Tibial artery (tissue), 4 donors: Measurements from ENCODE around the gene WNT11.

ENCODE experiments used
- DNase-seq, 2 donors: peaks; one replicate each; pipeline ENCODE4 v3.0.0-alpha.2; 2019
- H3K27ac ChIP-seq, 2 donors: fragments of 200-600 bp; sonication (generic) in 1 of 2; 1 replicate in 1 of 2; 2 replicates in 1 of 2; pipeline ENCODE4 v1.5.1; 2018 to 2019; ENCODE audit warnings: mild to moderate bottlenecking in 1 of 2
- H3K27me3 ChIP-seq, 2 donors: fragments of 200-600 bp; sonication (generic) in 1 of 2; one replicate each; pipeline versions ENCODE4 v1.5.1 to v1.6.0; 2016 to 2019
- H3K36me3 ChIP-seq, 3 donors: fragments of 200-600 bp; sonication (generic) in 2 of 3; one replicate each; pipeline ENCODE4 v1.5.1; 2016 to 2019; ENCODE audit warnings: mild to moderate bottlenecking in 2 of 3
- H3K4me1 ChIP-seq, 4 donors: fragments of 200-600 bp; sonication (generic) in 2 of 4; 1 replicate in 3 of 4; 2 replicates in 1 of 4; pipeline ENCODE4 v1.5.1; 2016 to 2019
- H3K4me3 ChIP-seq, 2 donors: fragments of 200-600 bp; sonication (generic) in 1 of 2; 1 replicate in 1 of 2; 2 replicates in 1 of 2; pipeline ENCODE4 v1.5.1; 2018 to 2019; ENCODE audit warnings: mild to moderate bottlenecking in 2 of 2
- H3K9me3 ChIP-seq, 3 donors: fragments of 200-600 bp; sonication (generic) in 1 of 3; one replicate each; pipeline ENCODE4 v1.5.1; 2016 to 2019
- intact Hi-C: fragments of 100-400 bp; cut with DNase I; formaldehyde crosslinking; loops from one replicate; pipeline ENCODE4 v1.15.0; 2023; ENCODE audit warnings: low total_unique reads
- TF ChIP-seq, protein P1 (sequence below), 2 experiments: fragments of 200-600 bp in 1 of 2; fragments of 450-650 bp in 1 of 2; IDR thresholded peaks; one replicate each; pipeline ENCODE4 v1.5.1; 2017 to 2019; ENCODE audit warnings: antibody characterized with exemption in 2 of 2, mild to moderate bottlenecking in 1 of 2, moderate library complexity in 1 of 2

Gene WNT11

DNA sequence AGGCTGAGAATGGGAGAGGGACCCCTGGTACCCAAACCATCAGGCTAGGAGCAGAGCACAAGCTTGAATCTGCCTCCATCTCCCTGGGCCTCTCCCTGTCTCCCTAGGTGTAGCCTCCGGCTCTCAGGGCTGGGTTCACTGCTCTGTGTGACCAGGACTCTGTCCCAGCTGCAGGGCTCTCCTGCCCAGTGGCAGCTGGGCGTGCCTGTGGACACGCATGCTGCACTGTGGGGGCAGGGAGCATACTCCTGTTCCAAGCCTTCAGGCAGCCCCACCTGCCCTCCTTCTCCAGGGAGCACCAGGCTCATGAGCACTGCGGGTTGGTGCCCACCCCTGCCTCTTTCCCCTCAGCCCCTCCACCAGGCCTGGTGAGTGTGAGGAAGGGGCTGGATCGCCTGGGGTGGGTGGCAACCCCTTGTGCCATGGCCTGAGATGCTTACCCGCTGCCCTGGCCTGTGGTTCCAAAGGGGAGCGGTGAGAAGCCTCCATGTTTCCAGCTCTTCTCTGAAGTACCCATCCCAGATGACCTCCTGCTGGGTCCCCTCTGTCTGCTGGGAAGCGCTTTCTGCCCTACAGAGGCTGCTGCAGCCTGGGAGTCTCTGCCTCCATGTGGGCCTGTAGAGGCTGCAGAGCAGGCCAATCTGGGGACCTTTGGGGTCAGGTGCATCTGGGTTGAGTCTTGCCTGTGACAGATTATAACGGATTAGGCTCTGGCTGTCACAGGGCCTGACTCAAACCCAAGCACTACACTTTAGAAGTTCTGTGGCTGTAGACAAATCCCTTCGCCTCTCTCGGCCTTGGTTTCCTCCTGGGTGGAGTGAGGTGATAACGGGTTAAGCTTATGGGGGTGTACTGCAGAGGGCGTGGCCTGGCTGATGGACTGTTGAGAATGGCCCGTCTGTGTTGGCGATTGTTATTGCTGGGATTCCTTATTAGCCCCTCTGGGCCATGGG, 43.7 kb downstream of the WNT11 start:
- no peak for DNase-seq
- intact Hi-C loops = no loop called here
- Histone ChIP-seq H3K27ac (no peak overlapping the region), H3K9me3 (no peaks in the 10 kb centered on the region), H3K27me3 (peaks cover 0 to 30% of the 10 kb centered on the region in 2 donors), H3K36me3 (no peaks in the 10 kb centered on the region), H3K4me1 (peaks cover 0 to 11% (median 9%) of the 10 kb centered on the region in 4 donors), H3K4me3 (no peak overlapping the region)
- TF ChIP-seq, protein P1, sequence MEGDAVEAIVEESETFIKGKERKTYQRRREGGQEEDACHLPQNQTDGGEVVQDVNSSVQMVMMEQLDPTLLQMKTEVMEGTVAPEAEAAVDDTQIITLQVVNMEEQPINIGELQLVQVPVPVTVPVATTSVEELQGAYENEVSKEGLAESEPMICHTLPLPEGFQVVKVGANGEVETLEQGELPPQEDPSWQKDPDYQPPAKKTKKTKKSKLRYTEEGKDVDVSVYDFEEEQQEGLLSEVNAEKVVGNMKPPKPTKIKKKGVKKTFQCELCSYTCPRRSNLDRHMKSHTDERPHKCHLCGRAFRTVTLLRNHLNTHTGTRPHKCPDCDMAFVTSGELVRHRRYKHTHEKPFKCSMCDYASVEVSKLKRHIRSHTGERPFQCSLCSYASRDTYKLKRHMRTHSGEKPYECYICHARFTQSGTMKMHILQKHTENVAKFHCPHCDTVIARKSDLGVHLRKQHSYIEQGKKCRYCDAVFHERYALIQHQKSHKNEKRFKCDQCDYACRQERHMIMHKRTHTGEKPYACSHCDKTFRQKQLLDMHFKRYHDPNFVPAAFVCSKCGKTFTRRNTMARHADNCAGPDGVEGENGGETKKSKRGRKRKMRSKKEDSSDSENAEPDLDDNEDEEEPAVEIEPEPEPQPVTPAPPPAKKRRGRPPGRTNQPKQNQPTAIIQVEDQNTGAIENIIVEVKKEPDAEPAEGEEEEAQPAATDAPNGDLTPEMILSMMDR (IDR thresholded peaks at IDR 0.05) = no peak

DNA sequence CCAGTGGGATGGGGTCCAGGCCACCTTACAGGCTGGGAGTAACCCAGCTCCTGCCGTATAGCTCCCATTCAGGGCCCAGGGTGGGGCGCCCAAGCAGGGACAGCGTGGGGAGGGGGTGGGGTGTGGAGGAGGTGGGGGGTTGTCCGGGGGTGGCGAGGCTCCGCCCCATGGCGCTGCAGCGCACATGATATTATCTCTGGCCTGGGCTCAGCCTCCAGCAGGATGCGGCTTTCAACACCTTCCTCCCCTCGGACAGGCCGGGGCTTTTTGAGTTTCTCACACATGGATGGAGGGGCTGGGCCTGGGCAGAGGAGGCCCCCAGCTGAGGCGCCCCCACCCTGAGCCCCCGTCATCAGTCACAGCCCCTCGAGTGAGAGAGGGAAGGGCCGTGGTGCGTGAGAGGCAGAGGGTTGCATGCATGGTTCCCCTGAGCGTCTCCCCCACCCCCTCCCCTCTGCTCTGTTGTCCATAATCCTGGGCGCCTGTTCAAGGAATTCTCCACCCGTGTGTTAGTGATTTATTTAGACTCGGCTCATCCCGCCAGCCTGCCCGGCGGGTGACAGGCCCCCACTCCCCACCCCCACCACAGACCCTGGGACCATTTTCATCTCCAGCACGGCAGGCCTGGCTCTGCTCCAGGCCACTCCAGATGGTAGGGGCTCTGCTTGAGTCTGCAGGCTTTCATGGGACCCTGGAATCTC, 44.9 kb downstream of the WNT11 start:
- Histone ChIP-seq H3K9me3 (no peaks in the 10 kb centered on the region), H3K4me3 (peak overlapping the region in 1 of 2 donors; percentile 12), H3K4me1 (peaks cover 0 to 11% (median 9%) of the 10 kb centered on the region in 4 donors), H3K27me3 (peaks cover 0 to 30% of the 10 kb centered on the region in 2 donors), H3K27ac (no peak overlapping the region), H3K36me3 (no peaks in the 10 kb centered on the region)
- TF ChIP-seq, protein P1 (IDR thresholded peaks at IDR 0.05) = no peak
- intact Hi-C loops = no loop called here
- no peak for DNase-seq

DNA sequence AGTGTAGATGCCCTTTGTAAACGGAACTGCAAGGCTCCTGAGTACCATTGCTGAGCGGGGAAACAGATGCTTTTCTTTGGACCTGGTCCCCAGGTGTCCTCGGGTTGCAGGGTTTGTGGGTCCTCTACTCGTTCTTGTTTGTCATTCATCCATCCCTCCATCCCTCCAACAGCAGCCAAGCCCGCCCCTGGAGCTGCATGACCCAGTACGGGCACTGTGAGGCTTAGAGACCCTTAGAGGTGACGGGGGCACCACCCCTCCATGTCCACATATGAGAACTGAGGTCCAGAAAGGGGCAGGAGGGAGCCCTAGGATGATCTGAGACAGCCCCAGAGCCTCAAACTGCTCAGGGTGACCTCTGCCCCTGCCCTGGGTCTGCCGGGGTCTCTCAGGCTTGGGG, 45.4 kb downstream of the WNT11 start:
- TF ChIP-seq, protein P1 (IDR thresholded peaks at IDR 0.05) = no peak
- H3K27me3 ChIP-seq = peaks cover 0 to 30% of the 10 kb centered on the region in 2 donors
- intact Hi-C loops = no loop called here
- H3K9me3 ChIP-seq = no peaks in the 10 kb centered on the region
- H3K4me1 ChIP-seq = peaks cover 0 to 11% (median 9%) of the 10 kb centered on the region in 4 donors
- no peaks in the 10 kb centered on the region for H3K36me3 ChIP-seq
- no peak for DNase-seq
- no peak overlapping the region for H3K4me3 ChIP-seq
- H3K27ac ChIP-seq = no peak overlapping the region

DNA sequence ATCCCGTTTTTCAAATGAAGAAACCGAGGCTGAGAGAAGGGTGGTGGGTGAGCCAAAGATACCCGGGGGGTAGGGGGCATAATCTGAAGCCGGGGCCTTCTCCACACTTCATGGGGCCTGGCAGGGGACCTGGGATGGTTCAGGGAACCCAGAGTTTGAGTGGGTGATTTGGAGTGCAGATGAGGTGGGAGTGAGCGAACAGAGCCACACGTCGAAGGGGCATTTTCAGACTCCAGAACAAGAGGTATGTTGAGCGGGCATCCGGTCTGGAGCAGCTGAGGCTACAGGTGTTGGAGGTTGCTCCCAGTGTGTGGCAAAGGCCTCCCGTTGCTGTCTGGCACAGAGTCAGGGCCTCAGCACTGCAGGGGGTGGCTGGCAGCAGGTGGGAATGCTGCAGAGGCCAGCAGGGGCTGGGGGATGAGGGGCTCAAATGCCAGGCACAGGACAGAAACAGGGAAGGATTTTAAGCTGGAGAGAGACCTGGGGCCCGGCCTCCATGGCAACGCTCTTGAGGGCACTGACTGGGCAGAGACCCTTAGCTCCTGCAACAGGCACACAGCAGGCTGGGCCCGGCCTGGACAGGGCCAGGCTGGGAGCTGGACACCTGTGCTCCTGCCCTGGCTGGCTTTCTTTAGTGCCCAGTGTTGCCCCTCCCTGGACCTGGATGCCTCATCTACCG, 46.2 kb downstream of the WNT11 start:
- H3K27ac ChIP-seq = no peak overlapping the region
- no peak for DNase-seq
- H3K27me3 ChIP-seq = peaks cover 0 to 30% of the 10 kb centered on the region in 2 donors
- intact Hi-C loops = no loop called here
- TF ChIP-seq, protein P1 (IDR thresholded peaks at IDR 0.05) = no peak
- no peaks in the 10 kb centered on the region for H3K36me3 ChIP-seq
- H3K4me3 ChIP-seq = no peak overlapping the region
- no peaks in the 10 kb centered on the region for H3K9me3 ChIP-seq
- peaks cover 0 to 11% (median 9%) of the 10 kb centered on the region in 4 donors for H3K4me1 ChIP-seq

DNA sequence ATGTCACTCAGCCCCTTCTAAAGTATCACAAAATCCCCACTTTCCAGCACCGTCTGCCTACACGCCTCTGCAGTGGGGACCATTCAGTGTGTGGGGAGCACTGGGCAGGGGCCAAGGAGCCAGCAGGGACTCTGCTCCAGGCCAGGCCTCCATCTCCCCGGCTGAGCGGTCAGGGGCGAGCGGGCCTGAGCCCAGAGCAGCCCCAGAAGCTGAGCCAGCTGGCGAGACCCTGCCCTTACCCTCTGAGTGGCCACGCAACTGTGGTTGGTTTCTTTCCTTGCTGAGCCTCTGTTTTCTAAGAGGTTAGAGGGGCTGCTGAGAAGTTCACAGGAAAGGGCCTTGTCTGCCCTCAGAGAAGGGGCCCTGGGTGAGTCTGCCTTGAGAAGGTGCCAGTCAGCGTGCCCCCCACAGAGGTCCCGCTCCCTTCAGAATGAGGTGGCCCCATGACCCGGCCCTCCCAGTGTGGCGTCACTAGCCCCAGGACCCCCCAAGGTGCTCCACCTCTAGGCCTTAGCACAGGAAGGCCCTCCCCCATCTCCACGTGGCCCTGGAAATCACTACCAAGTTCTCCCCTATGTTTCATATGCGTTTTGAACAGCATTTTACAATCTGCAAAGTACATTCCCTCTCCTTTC, 46.9 kb downstream of the WNT11 start:
- TF ChIP-seq, protein P1 (IDR thresholded peaks at IDR 0.05) = no peak
- Histone ChIP-seq H3K4me3 (no peak overlapping the region), H3K9me3 (no peaks in the 10 kb centered on the region), H3K4me1 (peaks cover 0 to 11% (median 9%) of the 10 kb centered on the region in 4 donors), H3K36me3 (no peaks in the 10 kb centered on the region), H3K27ac (no peak overlapping the region), H3K27me3 (peaks cover 0 to 30% of the 10 kb centered on the region in 2 donors)
- intact Hi-C loops = no loop called here
- DNase-seq = no peak
